Effector CD8-positive, alpha-beta T cell (primary cell): ENCODE measurements around the gene OR6P1.

ENCODE experiments used
- DNase-seq: peaks from one replicate; lab custom pipeline; 2025; lab: John Stamatoyannopoulos, UW
- total RNA-seq, 4 experiments: gene quantifications; one replicate each; lab custom pipeline; 2026; lab: John Stamatoyannopoulos, UW

Gene OR6P1
- total RNA-seq: 0 reads per million in 4 experiments

- no peak for DNase-seq
These were observed at the start of gene OR6P1 for GRCh38 chr1:158570480-158570879. OR6P1 (minus strand) TSS chr1:158570580; CDS start chr1:158563604, 6,976 bp downstream.

- DNase-seq: no peak
These were observed 43.4 kb upstream of the OR6P1 start for GRCh38 chr1:158613764-158614163.

- DNase-seq: no peak
These were observed 41.5 kb upstream of the OR6P1 start for GRCh38 chr1:158611916-158612315.

- no peak for DNase-seq
These were observed 36.9 kb upstream of the OR6P1 start for GRCh38 chr1:158607296-158607695.

- DNase-seq: no peak
These were observed 34.6 kb upstream of the OR6P1 start, which contains the start of gene OR10Z1 for GRCh38 chr1:158604968-158605367. OR10Z1 (plus strand) TSS chr1:158605268; CDS start chr1:158606439, 1,171 bp downstream.

GRCh38 chr1:158600735-158601134 lies 30.4 kb upstream of the OR6P1 start:
- DNase-seq: no peak

- no peak for DNase-seq
These were observed 16.6 kb upstream of the OR6P1 start for GRCh38 chr1:158586942-158587341.

GRCh38 chr1:158583962-158584361 lies 13.6 kb upstream of the OR6P1 start:
- no peak for DNase-seq

- no peak for DNase-seq
These were observed 9.4 kb upstream of the OR6P1 start, which contains the start of gene OR10X1 for GRCh38 chr1:158579733-158580132. OR10X1 (minus strand) TSS chr1:158579899; CDS start chr1:158579899, 0 bp downstream.

GRCh38 chr1:158577561-158577960 lies 7.2 kb upstream of the OR6P1 start:
- no peak for DNase-seq

- DNase-seq: no peak
These were observed 1.8 kb upstream of the OR6P1 start for GRCh38 chr1:158572226-158572625.

- DNase-seq: no peak
These were observed 5.8 kb downstream of the OR6P1 start for GRCh38 chr1:158564608-158565007.

- DNase-seq: no peak
These were observed 6.5 kb downstream of the OR6P1 start for GRCh38 chr1:158563853-158564252.

GRCh38 chr1:158559696-158560095 lies 10.7 kb downstream of the OR6P1 start:
- no peak for DNase-seq

- DNase-seq: no peak
These were observed 16.0 kb downstream of the OR6P1 start, which contains the start of gene OR6Y1 for GRCh38 chr1:158554352-158554751. OR6Y1 (minus strand) TSS chr1:158554405; CDS start chr1:158548105, 6,300 bp downstream.

GRCh38 chr1:158552296-158552695 lies 18.1 kb downstream of the OR6P1 start:
- DNase-seq: no peak

- no peak for DNase-seq
These were observed 22.8 kb downstream of the OR6P1 start for GRCh38 chr1:158547533-158547932.

GRCh38 chr1:158537609-158538008 lies 32.8 kb downstream of the OR6P1 start:
- no peak for DNase-seq

GRCh38 chr1:158534496-158534895 lies 35.9 kb downstream of the OR6P1 start:
- no peak for DNase-seq

- DNase-seq: no peak
These were observed 43.1 kb downstream of the OR6P1 start for GRCh38 chr1:158527190-158527815.

GRCh38 chr1:158521666-158522058 lies 48.7 kb downstream of the OR6P1 start:
- DNase-seq: no peak

GRCh38 chr1:158520955-158521665 lies 49.3 kb downstream of the OR6P1 start:
- no peak for DNase-seq

GRCh38 chr1:158520021-158520420 lies 50.4 kb downstream of the OR6P1 start:
- DNase-seq: no peak
